Nephron (organoid): ENCODE results near the gene DNAH9.

Source experiments
- H3K27ac Mint-ChIP-seq, 3 experiments: 2 replicates each; pipeline ENCODE4 v1.8.0; 2020; ENCODE audit warnings: mixed read lengths in 3 of 3, mild to moderate bottlenecking in 2 of 3, moderate library complexity in 1 of 3
- H3K27me3 Mint-ChIP-seq: 2 replicates; pipeline ENCODE4 v1.8.0; 2021; ENCODE audit warnings: low read depth, mild to moderate bottlenecking, moderate library complexity, mixed read lengths
- H3K36me3 Mint-ChIP-seq: 2 replicates; pipeline ENCODE4 v1.8.0; 2020; ENCODE audit warnings: low read depth, mixed read lengths
- H3K4me1 Mint-ChIP-seq: 2 replicates; pipeline ENCODE4 v1.8.0; 2020; ENCODE audit warnings: mixed read lengths
- H3K4me3 Mint-ChIP-seq, 3 experiments: 2 replicates each; pipeline ENCODE4 v1.8.0; 2020; ENCODE audit warnings: mild to moderate bottlenecking in 3 of 3, mixed read lengths in 3 of 3, moderate library complexity in 2 of 3
- H3K9me3 Mint-ChIP-seq: 2 replicates; pipeline ENCODE4 v1.8.0; 2020; ENCODE audit warnings: mixed read lengths
- CTCF ChIP-seq, 3 experiments: fragments of 200-600 bp; sonication (generic); IDR thresholded peaks; one replicate each; pipeline ENCODE4 v1.5.0; 2021; ENCODE audit warnings: antibody characterized with exemption in 3 of 3; ENCODE audit not compliant: unreplicated experiment in 3 of 3

The DNAH9 gene

GRCh38 chr17:11712456-11712855, 114.2 kb downstream of the DNAH9 start:
- Mint-ChIP-seq H3K4me1 (no peaks in the 10 kb centered on the region), H3K27ac (no peak overlapping the region), H3K9me3 (no peaks in the 10 kb centered on the region), H3K4me3 (no peak overlapping the region), H3K36me3 (no peaks in the 10 kb centered on the region), H3K27me3 (peaks cover 4% of the 10 kb centered on the region)
- TF ChIP-seq CTCF (IDR thresholded peaks at IDR 0.05; ENCODE audit: unreplicated experiment in 3 of 3), result no peak

- H3K27ac Mint-ChIP-seq, result no peak overlapping the region
- no peaks in the 10 kb centered on the region for H3K36me3 Mint-ChIP-seq
- H3K9me3 Mint-ChIP-seq, result no peaks in the 10 kb centered on the region
- H3K4me3 Mint-ChIP-seq, result no peak overlapping the region
- TF ChIP-seq CTCF (IDR thresholded peaks at IDR 0.05; ENCODE audit: unreplicated experiment in 3 of 3), result no peak
- H3K4me1 Mint-ChIP-seq, result no peaks in the 10 kb centered on the region
- no peaks in the 10 kb centered on the region for H3K27me3 Mint-ChIP-seq
These were observed 120.9 kb downstream of the DNAH9 start for GRCh38 chr17:11719203-11719602.

- Mint-ChIP-seq H3K27ac (no peak overlapping the region), H3K36me3 (no peaks in the 10 kb centered on the region), H3K9me3 (no peaks in the 10 kb centered on the region), H3K4me3 (no peak overlapping the region), H3K27me3 (no peaks in the 10 kb centered on the region), H3K4me1 (no peaks in the 10 kb centered on the region)
- TF ChIP-seq CTCF (IDR thresholded peaks at IDR 0.05; ENCODE audit: unreplicated experiment in 3 of 3), result no peak
These were observed 121.6 kb downstream of the DNAH9 start for GRCh38 chr17:11719856-11720255.

GRCh38 chr17:11720816-11721215, 122.5 kb downstream of the DNAH9 start:
- Mint-ChIP-seq H3K9me3 (peaks cover 1% of the 10 kb centered on the region), H3K4me3 (no peak overlapping the region), H3K27ac (no peak overlapping the region), H3K4me1 (no peaks in the 10 kb centered on the region), H3K36me3 (no peaks in the 10 kb centered on the region), H3K27me3 (no peaks in the 10 kb centered on the region)
- no peak for TF ChIP-seq CTCF (IDR thresholded peaks at IDR 0.05; ENCODE audit: unreplicated experiment in 3 of 3)

- Mint-ChIP-seq H3K36me3 (no peaks in the 10 kb centered on the region), H3K27ac (no peak overlapping the region), H3K4me1 (no peaks in the 10 kb centered on the region), H3K4me3 (no peak overlapping the region), H3K9me3 (peaks cover 6% of the 10 kb centered on the region), H3K27me3 (peaks cover 4% of the 10 kb centered on the region)
- no peak for TF ChIP-seq CTCF (IDR thresholded peaks at IDR 0.05; ENCODE audit: unreplicated experiment in 3 of 3)
These were observed 132.5 kb downstream of the DNAH9 start for GRCh38 chr17:11730747-11731146.

GRCh38 chr17:11736613-11737312, 138.5 kb downstream of the DNAH9 start:
- no peak for TF ChIP-seq CTCF (IDR thresholded peaks at IDR 0.05; ENCODE audit: unreplicated experiment in 3 of 3)
- Mint-ChIP-seq H3K36me3 (no peaks in the 10 kb centered on the region), H3K9me3 (no peaks in the 10 kb centered on the region), H3K4me1 (peaks cover 11% of the 10 kb centered on the region), H3K4me3 (no peak overlapping the region), H3K27ac (no peak overlapping the region), H3K27me3 (peaks cover 18% of the 10 kb centered on the region)
